ENCODE results near the gene SLC34A2. TPM values are rescaled to one million over a fixed set of nuclear protein-coding genes. Genes with fewer than 3 reads are reported as not detected.

Gene SLC34A2
- not detected in 2 replicates for total RNA-seq

GRCh38 chr4:25654971-25655963 is at the start of gene SLC34A2:
SLC34A2 (plus strand) TSS chr4:25655851; CDS start chr4:25662501, 6,650 bp downstream.

Other genes starting within 250 kb of the SLC34A2 start
- gene SEL1L3, start 207.1 kb downstream of the SLC34A2 start, total RNA-seq: 178 and 259 TPM in 2 replicates